Immature natural killer cell (primary cell): ENCODE data around the gene WDR17. TPM values are rescaled to one million over a fixed set of nuclear protein-coding genes. Genes with fewer than 3 reads are reported as not detected.

Experiments used
- DNase-seq, 3 donors: peaks; one replicate each; pipeline ENCODE4 v3.0.0; 2022; ENCODE audit warnings: mixed read lengths in 1 of 3
- H3K27ac Mint-ChIP-seq, 6 donors: one replicate each; pipeline ENCODE4 v1.8.0; 2020; ENCODE audit warnings: mixed read lengths in 6 of 6, mild to moderate bottlenecking in 5 of 6, inconsistent platforms in 4 of 6, moderate library complexity in 3 of 6
- H3K27me3 Mint-ChIP-seq, 3 donors: one replicate each; pipeline ENCODE4 v1.8.0; 2020 to 2021; ENCODE audit warnings: low read depth in 3 of 3, mild to moderate bottlenecking in 3 of 3, mixed read lengths in 3 of 3, moderate library complexity in 3 of 3, inconsistent platforms in 1 of 3
- H3K36me3 Mint-ChIP-seq, 3 donors: one replicate each; pipeline ENCODE4 v1.8.0; 2020; ENCODE audit warnings: mixed read lengths in 3 of 3, inconsistent platforms in 2 of 3, mild to moderate bottlenecking in 2 of 3
- H3K4me1 Mint-ChIP-seq, 2 donors: one replicate each; pipeline ENCODE4 v1.8.0; 2020; ENCODE audit warnings: inconsistent platforms in 2 of 2, mild to moderate bottlenecking in 2 of 2, mixed read lengths in 2 of 2, moderate library complexity in 1 of 2
- H3K4me3 Mint-ChIP-seq, 5 donors: one replicate each; pipeline ENCODE4 v1.8.0; 2020; ENCODE audit warnings: mild to moderate bottlenecking in 5 of 5, mixed read lengths in 5 of 5, inconsistent platforms in 3 of 5, moderate library complexity in 3 of 5
- H3K9me3 Mint-ChIP-seq, 6 donors: one replicate each; pipeline ENCODE4 v1.8.0; 2020; ENCODE audit warnings: mild to moderate bottlenecking in 6 of 6, mixed read lengths in 6 of 6, inconsistent platforms in 4 of 6, moderate library complexity in 3 of 6
- polyA plus RNA-seq, 3 donors: library from polyadenylated mRNA; unstranded; fragments of 300-500 nt; fragmentation: Illumina TruSeq; gene quantifications; one replicate each; pipeline ENCODE4 v1.2.3, GENCODE V29; 2021

WDR17 gene
- polyA plus RNA-seq, 3 donors from 2014 or later = not detected

- no peak for DNase-seq
- no peak overlapping the region for H3K27ac Mint-ChIP-seq
- no peak overlapping the region for H3K4me3 Mint-ChIP-seq
- peaks cover 0 to 5% (median 0%) of the 10 kb centered on the region in 6 donors for H3K9me3 Mint-ChIP-seq
- peaks cover 0 to 2% (median 0%) of the 10 kb centered on the region in 3 donors for H3K27me3 Mint-ChIP-seq
- no peaks in the 10 kb centered on the region for H3K4me1 Mint-ChIP-seq
- H3K36me3 Mint-ChIP-seq = no peaks in the 10 kb centered on the region
Observed at GRCh38 chr4:176125063-176125462, 59.4 kb downstream of the WDR17 start.

- DNase-seq = no peak
- Mint-ChIP-seq H3K36me3 (no peaks in the 10 kb centered on the region), H3K4me3 (no peak overlapping the region), H3K9me3 (no peaks in the 10 kb centered on the region), H3K27me3 (peaks cover 0 to 3% (median 0%) of the 10 kb centered on the region in 3 donors), H3K4me1 (no peaks in the 10 kb centered on the region), H3K27ac (no peak overlapping the region)
Observed at GRCh38 chr4:176134670-176135069, 69.0 kb downstream of the WDR17 start.

- Mint-ChIP-seq H3K27ac (no peak overlapping the region), H3K4me1 (no peaks in the 10 kb centered on the region), H3K36me3 (no peaks in the 10 kb centered on the region), H3K4me3 (no peak overlapping the region), H3K27me3 (no peaks in the 10 kb centered on the region), H3K9me3 (no peaks in the 10 kb centered on the region)
- DNase-seq = no peak
Observed at GRCh38 chr4:176137631-176138030, 72.0 kb downstream of the WDR17 start.

- DNase-seq = no peak
- Mint-ChIP-seq H3K9me3 (no peaks in the 10 kb centered on the region), H3K27ac (no peak overlapping the region), H3K36me3 (no peaks in the 10 kb centered on the region), H3K4me1 (no peaks in the 10 kb centered on the region), H3K27me3 (peaks cover 0 to 3% (median 0%) of the 10 kb centered on the region in 3 donors), H3K4me3 (no peak overlapping the region)
Observed at GRCh38 chr4:176139518-176139917, 73.9 kb downstream of the WDR17 start.

- Mint-ChIP-seq H3K27ac (no peak overlapping the region), H3K36me3 (no peaks in the 10 kb centered on the region)
Observed at GRCh38 chr4:176142253-176142652, 76.6 kb downstream of the WDR17 start.

GRCh38 chr4:176149680-176150355, 84.2 kb downstream of the WDR17 start:
- Mint-ChIP-seq H3K9me3 (no peaks in the 10 kb centered on the region), H3K4me1 (no peaks in the 10 kb centered on the region), H3K4me3 (no peak overlapping the region), H3K36me3 (no peaks in the 10 kb centered on the region), H3K27ac (no peak overlapping the region), H3K27me3 (no peaks in the 10 kb centered on the region)
- no peak for DNase-seq

More at GRCh38 chr4:176142253-176142652, 76.6 kb downstream of the WDR17 start:
- Mint-ChIP-seq H3K9me3 (no peaks in the 10 kb centered on the region), H3K4me1 (no peaks in the 10 kb centered on the region), H3K4me3 (no peak overlapping the region), H3K27me3 (peaks cover 0 to 3% (median 0%) of the 10 kb centered on the region in 3 donors)
- no peak for DNase-seq

GRCh38 chr4:176150356-176150682, 84.7 kb downstream of the WDR17 start:
- Mint-ChIP-seq H3K36me3 (no peaks in the 10 kb centered on the region), H3K27me3 (no peaks in the 10 kb centered on the region), H3K27ac (no peak overlapping the region), H3K4me3 (no peak overlapping the region), H3K4me1 (no peaks in the 10 kb centered on the region), H3K9me3 (no peaks in the 10 kb centered on the region)
- no peak for DNase-seq

- Mint-ChIP-seq H3K4me1 (no peaks in the 10 kb centered on the region), H3K27me3 (no peaks in the 10 kb centered on the region), H3K4me3 (no peak overlapping the region), H3K27ac (no peak overlapping the region), H3K36me3 (no peaks in the 10 kb centered on the region), H3K9me3 (no peaks in the 10 kb centered on the region)
- no peak for DNase-seq
Observed at GRCh38 chr4:176150704-176151103, 85.1 kb downstream of the WDR17 start.

GRCh38 chr4:176153124-176153523, 87.5 kb downstream of the WDR17 start:
- Mint-ChIP-seq H3K9me3 (no peaks in the 10 kb centered on the region), H3K4me3 (no peak overlapping the region), H3K27me3 (no peaks in the 10 kb centered on the region), H3K36me3 (no peaks in the 10 kb centered on the region), H3K4me1 (no peaks in the 10 kb centered on the region), H3K27ac (no peak overlapping the region)
- no peak for DNase-seq

GRCh38 chr4:176156656-176157055, 91.0 kb downstream of the WDR17 start:
- Mint-ChIP-seq H3K36me3 (no peaks in the 10 kb centered on the region), H3K4me1 (no peaks in the 10 kb centered on the region), H3K4me3 (no peak overlapping the region), H3K27ac (no peak overlapping the region), H3K27me3 (peaks cover 0 to 4% (median 0%) of the 10 kb centered on the region in 3 donors), H3K9me3 (no peaks in the 10 kb centered on the region)
- DNase-seq = no peak

- H3K4me3 Mint-ChIP-seq = no peak overlapping the region
- no peaks in the 10 kb centered on the region for H3K9me3 Mint-ChIP-seq
- no peak overlapping the region for H3K27ac Mint-ChIP-seq
- H3K4me1 Mint-ChIP-seq = no peaks in the 10 kb centered on the region
- H3K36me3 Mint-ChIP-seq = no peaks in the 10 kb centered on the region
- DNase-seq = no peak
- H3K27me3 Mint-ChIP-seq = peaks cover 0 to 7% (median 3%) of the 10 kb centered on the region in 3 donors
Observed at GRCh38 chr4:176163041-176163440, 97.4 kb downstream of the WDR17 start.

- no peaks in the 10 kb centered on the region for H3K36me3 Mint-ChIP-seq
- H3K4me1 Mint-ChIP-seq = no peaks in the 10 kb centered on the region
- DNase-seq = no peak
- H3K9me3 Mint-ChIP-seq = peaks cover 0 to 2% (median 0%) of the 10 kb centered on the region in 6 donors
- H3K27me3 Mint-ChIP-seq = peaks cover 2 to 26% (median 6%) of the 10 kb centered on the region in 3 donors
- no peak overlapping the region for H3K27ac Mint-ChIP-seq
- no peak overlapping the region for H3K4me3 Mint-ChIP-seq
Observed at GRCh38 chr4:176185051-176185450, 119.4 kb downstream of the WDR17 start.

- DNase-seq = no peak
- H3K4me1 Mint-ChIP-seq = no peaks in the 10 kb centered on the region
- H3K27me3 Mint-ChIP-seq = peaks cover 2 to 29% (median 6%) of the 10 kb centered on the region in 3 donors
- no peak overlapping the region for H3K4me3 Mint-ChIP-seq
- peaks cover 0 to 2% (median 0%) of the 10 kb centered on the region in 6 donors for H3K9me3 Mint-ChIP-seq
- no peaks in the 10 kb centered on the region for H3K36me3 Mint-ChIP-seq
- no peak overlapping the region for H3K27ac Mint-ChIP-seq
Observed at GRCh38 chr4:176186067-176186466, 120.4 kb downstream of the WDR17 start.

GRCh38 chr4:176186671-176187395, 121.2 kb downstream of the WDR17 start:
- no peak for DNase-seq
- no peak overlapping the region for H3K4me3 Mint-ChIP-seq
- peaks cover 0 to 2% (median 0%) of the 10 kb centered on the region in 6 donors for H3K9me3 Mint-ChIP-seq
- peaks cover 2 to 29% (median 6%) of the 10 kb centered on the region in 3 donors for H3K27me3 Mint-ChIP-seq
- H3K36me3 Mint-ChIP-seq = no peaks in the 10 kb centered on the region
- no peaks in the 10 kb centered on the region for H3K4me1 Mint-ChIP-seq
- no peak overlapping the region for H3K27ac Mint-ChIP-seq
